Ishikawa (cell line): ENCODE results near the gene ASCL2.

Experiments used
- CEBPB ChIP-seq: IDR thresholded peaks from 2 replicates; pipeline ENCODE4 v1.6.1; 2012
- EGR1 ChIP-seq: IDR thresholded peaks from 2 replicates; pipeline ENCODE4 v1.6.1; 2012
- EP300 ChIP-seq: IDR thresholded peaks from 2 replicates; pipeline ENCODE4 v1.6.1; 2012; ENCODE audit warnings: borderline replicate concordance
- FOXM1 ChIP-seq: IDR thresholded peaks from 2 replicates; pipeline ENCODE4 v1.6.1; 2012; ENCODE audit warnings: low read depth, borderline replicate concordance
- NFIC ChIP-seq: IDR thresholded peaks from 2 replicates; pipeline ENCODE4 v1.6.1; 2012
- REST ChIP-seq: IDR thresholded peaks from 2 replicates; pipeline ENCODE4 v1.6.1; 2012; ENCODE audit warnings: low read depth, mild to moderate bottlenecking
- TAF1 ChIP-seq: IDR thresholded peaks from 2 replicates; pipeline ENCODE4 v1.6.1; 2012; ENCODE audit warnings: low read depth, mild to moderate bottlenecking
- TCF12 ChIP-seq: IDR thresholded peaks from 2 replicates; pipeline ENCODE4 v1.6.1; 2012; ENCODE audit warnings: low read depth
- TEAD4 ChIP-seq: IDR thresholded peaks from 2 replicates; pipeline ENCODE4 v1.6.1; 2012
- YY1 ChIP-seq: IDR thresholded peaks from 2 replicates; pipeline ENCODE4 v1.6.1; 2012; ENCODE audit warnings: low read depth
- ZBTB7A ChIP-seq: IDR thresholded peaks from 2 replicates; pipeline ENCODE4 v1.6.1; 2012; ENCODE audit warnings: low read depth
- TF ChIP-seq, protein P1 (sequence below): IDR thresholded peaks from 2 replicates; pipeline ENCODE4 v1.6.1; 2012
- TF ChIP-seq, protein P2 (sequence below): IDR thresholded peaks from 2 replicates; pipeline ENCODE4 v1.6.1; 2012

DNA sequence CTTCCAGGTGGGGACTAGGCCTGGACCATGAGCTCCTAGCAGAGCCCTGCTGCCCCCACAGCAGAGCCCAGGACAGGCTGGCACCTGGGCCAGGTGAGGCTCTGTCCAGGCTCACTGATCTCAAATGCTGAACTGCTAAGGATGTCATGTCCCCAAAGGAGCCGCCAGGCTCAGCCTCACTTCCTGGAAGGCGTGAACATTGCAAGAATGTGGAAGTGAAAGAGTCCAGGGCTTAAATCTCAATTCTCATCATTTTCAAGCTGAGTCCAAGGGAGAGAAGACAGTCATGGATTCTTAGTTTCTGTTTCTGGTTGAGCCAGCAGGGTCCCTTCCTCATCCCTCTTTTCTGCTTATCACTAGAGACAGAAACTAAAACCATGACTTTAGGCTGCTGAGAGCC is 5.0 kb downstream of the ASCL2 start:
- TF ChIP-seq EP300 (no peak), REST (no peak), FOXM1 (no peak), CEBPB (no peak), YY1 (no peak), NFIC (no peak), TAF1 (no peak), ZBTB7A (no peak), EGR1 (no peak), TEAD4 (no peak), TCF12 (no peak)
- TF ChIP-seq, protein P1, sequence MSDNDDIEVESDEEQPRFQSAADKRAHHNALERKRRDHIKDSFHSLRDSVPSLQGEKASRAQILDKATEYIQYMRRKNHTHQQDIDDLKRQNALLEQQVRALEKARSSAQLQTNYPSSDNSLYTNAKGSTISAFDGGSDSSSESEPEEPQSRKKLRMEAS: no peak
- TF ChIP-seq, protein P2, sequence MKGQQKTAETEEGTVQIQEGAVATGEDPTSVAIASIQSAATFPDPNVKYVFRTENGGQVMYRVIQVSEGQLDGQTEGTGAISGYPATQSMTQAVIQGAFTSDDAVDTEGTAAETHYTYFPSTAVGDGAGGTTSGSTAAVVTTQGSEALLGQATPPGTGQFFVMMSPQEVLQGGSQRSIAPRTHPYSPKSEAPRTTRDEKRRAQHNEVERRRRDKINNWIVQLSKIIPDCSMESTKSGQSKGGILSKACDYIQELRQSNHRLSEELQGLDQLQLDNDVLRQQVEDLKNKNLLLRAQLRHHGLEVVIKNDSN: no peak
